H1 (cell line): Measurements from ENCODE around the gene RPL18. TPM values are rescaled to one million over a fixed set of nuclear protein-coding genes. Genes with fewer than 3 reads are reported as not detected.

ENCODE experiments used
- CTCF ChIA-PET: fragments of 300-600 bp; sonication (Branson Sonifier 250); formaldehyde crosslinking; loops from one replicate; lab custom pipeline; 2021; ENCODE audit not compliant: partially characterized antibody; lab: Charles Lee
- POLR2A ChIA-PET: fragments of 300-600 bp; sonication (Branson Sonifier 250); formaldehyde crosslinking; loops from one replicate; lab custom pipeline; 2021; ENCODE audit warnings: inconsistent platforms; ENCODE audit not compliant: partially characterized antibody; lab: Charles Lee
- DNase-seq, 2 experiments: peaks; one replicate each; pipeline versions ENCODE4 v3.0.0 to v3.0.0-alpha.2; 2010 to 2022; ENCODE audit warnings: low spot score in 2 of 2, low read depth in 1 of 2, mixed read lengths in 1 of 2
- FAIRE-seq: peaks from 2 replicates; lab custom pipeline; 2011; peaks lifted over from hg19 to GRCh38; lab: Jason Lieb, UNC
- H2AFZ ChIP-seq: 2 replicates; pipeline ENCODE4 v1.8.1; 2012; ENCODE audit warnings: low read length, inconsistent platforms
- H2AK5ac ChIP-seq: 2 replicates; pipeline ENCODE4 v1.6.1; 2013; ENCODE audit warnings: low read depth, low read length
- H2BK120ac ChIP-seq: replicated peaks from 2 replicates; pipeline ENCODE3; 2013; ENCODE audit warnings: low read depth, low read length, inconsistent platforms
- H2BK12ac ChIP-seq: 2 replicates; pipeline ENCODE4 v1.6.1; 2013; ENCODE audit warnings: low read depth, low read length
- H2BK15ac ChIP-seq: 2 replicates; pipeline ENCODE4 v1.6.1; 2013; ENCODE audit warnings: low read length
- H2BK20ac ChIP-seq: 2 replicates; pipeline ENCODE4 v1.6.1; 2013; ENCODE audit warnings: low read length
- H2BK5ac ChIP-seq: 2 replicates; pipeline ENCODE4 v1.6.1; 2013; ENCODE audit warnings: low read depth, low read length
- H3K14ac ChIP-seq: 2 replicates; pipeline ENCODE4 v1.6.1; 2013; ENCODE audit warnings: inconsistent platforms; ENCODE audit not compliant: insufficient read length
- H3K18ac ChIP-seq: 2 replicates; pipeline ENCODE4 v1.6.1; 2013; ENCODE audit warnings: low read length; ENCODE audit errors: extremely low read depth
- H3K23ac ChIP-seq: 2 replicates; pipeline ENCODE4 v1.6.1; 2013; ENCODE audit warnings: inconsistent platforms; ENCODE audit not compliant: insufficient read length
- H3K23me2 ChIP-seq: 2 replicates; pipeline ENCODE4 v1.6.1; 2013; ENCODE audit warnings: low read depth, low read length
- H3K27ac ChIP-seq: 2 replicates; pipeline ENCODE4 v1.6.1; 2011; ENCODE audit warnings: low read depth, low read length, inconsistent platforms
- H3K27me3 ChIP-seq, 4 experiments: replicated peaks in 1 of 4; 1 replicate in 1 of 4; 2 replicates in 3 of 4; pipeline versions ENCODE4 v1.6.1 to v1.8.1; 2011 to 2013; ENCODE audit warnings: low read length in 3 of 4, mild to moderate bottlenecking in 3 of 4, inconsistent platforms in 2 of 4, mixed read lengths in 2 of 4, moderate library complexity in 1 of 4; ENCODE audit not compliant: control insufficient read depth in 3 of 4, insufficient read depth in 3 of 4; ENCODE audit errors: extremely low read depth in 1 of 4
- H3K36me3 ChIP-seq, 4 experiments: 2 replicates each; pipeline versions ENCODE4 v1.6.1 to v1.8.1; 2011 to 2013; ENCODE audit warnings: mild to moderate bottlenecking in 4 of 4, low read length in 3 of 4, moderate library complexity in 2 of 4, control low read depth in 1 of 4, inconsistent platforms in 1 of 4; ENCODE audit not compliant: insufficient read depth in 4 of 4, control insufficient read depth in 2 of 4
- H3K4ac ChIP-seq: replicated peaks from 2 replicates; pipeline ENCODE3; 2013; ENCODE audit warnings: low read length, low read depth, mixed read lengths, inconsistent platforms; ENCODE audit not compliant: insufficient read length
- H3K4me1 ChIP-seq, 4 experiments: replicated peaks in 1 of 4; 1 replicate in 1 of 4; 2 replicates in 3 of 4; pipeline versions ENCODE4 v1.6.1 to v1.8.1; 2011 to 2013; ENCODE audit warnings: low read length in 3 of 4, inconsistent platforms in 2 of 4, mixed read lengths in 1 of 4; ENCODE audit not compliant: insufficient read depth in 4 of 4, control insufficient read depth in 3 of 4
- H3K4me2 ChIP-seq, 2 experiments: 2 replicates each; pipeline versions ENCODE4 v1.6.1 to v1.8.1; 2011 to 2013; ENCODE audit warnings: low read depth in 2 of 2, low read length in 2 of 2, control low read depth in 1 of 2, inconsistent platforms in 1 of 2, mild to moderate bottlenecking in 1 of 2; ENCODE audit not compliant: insufficient read depth in 1 of 2
- H3K4me3 ChIP-seq, 4 experiments: fragments of 200-600, 300-600 bp in 1 of 4; sonication (generic), shearing (Covaris generic), sonication (Bioruptor Twin) in 1 of 4; 2 replicates each; pipeline versions ENCODE4 v1.5.1 to v1.8.1; 2011 to 2016; ENCODE audit warnings: low read length in 4 of 4, low read depth in 3 of 4, control low read depth in 2 of 4, inconsistent platforms in 2 of 4, mild to moderate bottlenecking in 2 of 4, mixed read lengths in 1 of 4, moderate library complexity in 1 of 4; ENCODE audit not compliant: insufficient read depth in 2 of 4; ENCODE audit errors: extremely low read depth in 1 of 4
- H3K56ac ChIP-seq: replicated peaks from 2 replicates; pipeline ENCODE3; 2013; ENCODE audit warnings: low read depth, mild to moderate bottlenecking, mixed read lengths, low read length, inconsistent platforms; ENCODE audit not compliant: insufficient read length
- H3K79me1 ChIP-seq: 2 replicates; pipeline ENCODE4 v1.6.1; 2013; ENCODE audit warnings: low read depth, low read length, control low read depth
- H3K79me2 ChIP-seq, 2 experiments: 2 replicates each; pipeline versions ENCODE4 v1.6.1 to v1.8.1; 2012 to 2013; ENCODE audit warnings: low read length in 2 of 2, mild to moderate bottlenecking in 2 of 2, inconsistent platforms in 1 of 2; ENCODE audit not compliant: insufficient read depth in 2 of 2, control insufficient read depth in 1 of 2
- H3K9ac ChIP-seq, 4 experiments: replicated peaks in 1 of 4; 1 replicate in 1 of 4; 2 replicates in 3 of 4; pipeline versions ENCODE4 v1.6.1 to v1.8.1; 2011 to 2013; ENCODE audit warnings: low read depth in 3 of 4, low read length in 3 of 4, control low read depth in 2 of 4, mild to moderate bottlenecking in 2 of 4, moderate library complexity in 2 of 4, inconsistent platforms in 1 of 4; ENCODE audit errors: extremely low read depth in 1 of 4
- H3K9me3 ChIP-seq, 2 experiments: 2 replicates each; pipeline versions ENCODE4 v1.6.1 to v1.8.1; 2012 to 2013; ENCODE audit warnings: mild to moderate bottlenecking in 2 of 2, moderate library complexity in 2 of 2, control low read depth in 1 of 2, inconsistent platforms in 1 of 2, low read depth in 1 of 2, low read length in 1 of 2, mixed read lengths in 1 of 2; ENCODE audit not compliant: insufficient read depth in 2 of 2
- H4K20me1 ChIP-seq, 2 experiments: replicated peaks in 1 of 2; 2 replicates each; pipeline versions ENCODE3 to v1.8.1; 2011 to 2013; ENCODE audit warnings: inconsistent platforms in 2 of 2, low read length in 2 of 2, mild to moderate bottlenecking in 1 of 2; ENCODE audit not compliant: insufficient read depth in 2 of 2, control insufficient read depth in 1 of 2
- H4K5ac ChIP-seq: 2 replicates; pipeline ENCODE4 v1.6.1; 2013; ENCODE audit warnings: low read length, low read depth, mixed read lengths, inconsistent platforms; ENCODE audit not compliant: insufficient read length
- H4K8ac ChIP-seq: 2 replicates; pipeline ENCODE4 v1.8.0; 2013; ENCODE audit warnings: mild to moderate bottlenecking, moderate library complexity, low read length, inconsistent platforms; ENCODE audit not compliant: insufficient read depth; ENCODE audit errors: extremely low read depth
- H4K91ac ChIP-seq: replicated peaks from 2 replicates; pipeline ENCODE3; 2013; ENCODE audit warnings: low read length, mixed read lengths, inconsistent platforms; ENCODE audit not compliant: insufficient read length
- ATF3 ChIP-seq: IDR thresholded peaks from 2 replicates; pipeline ENCODE4 v1.6.1; 2011; ENCODE audit warnings: low read depth, mild to moderate bottlenecking, low read length; ENCODE audit not compliant: insufficient read depth
- CTBP2 ChIP-seq: IDR thresholded peaks from 2 replicates; pipeline ENCODE4 v1.7.0; 2011; ENCODE audit warnings: borderline replicate concordance, mild to moderate bottlenecking, moderate library complexity, mixed read lengths, low read length; ENCODE audit not compliant: insufficient read depth, insufficient read length
- GTF2F1 ChIP-seq: IDR thresholded peaks from 2 replicates; pipeline ENCODE4 v1.6.1; 2012; ENCODE audit warnings: low read depth, low read length, improper control_type of control experiment, borderline replicate concordance
- JUN ChIP-seq: IDR thresholded peaks from 2 replicates; pipeline ENCODE4 v1.6.1; 2011; ENCODE audit warnings: low read depth, mild to moderate bottlenecking, improper control_type of control experiment, low read length
- JUND ChIP-seq: IDR thresholded peaks from 2 replicates; pipeline ENCODE4 v1.6.1; 2011; ENCODE audit warnings: mild to moderate bottlenecking, improper control_type of control experiment, low read length
- MAX ChIP-seq: IDR thresholded peaks from 2 replicates; pipeline ENCODE4 v1.6.1; 2012; ENCODE audit warnings: inconsistent platforms
- RXRA ChIP-seq: IDR thresholded peaks from 2 replicates; pipeline ENCODE4 v1.6.1; 2011; ENCODE audit warnings: low read depth, mild to moderate bottlenecking, low read length, moderate library complexity; ENCODE audit not compliant: insufficient read depth
- SRF ChIP-seq: IDR thresholded peaks from 2 replicates; pipeline ENCODE4 v1.6.1; 2011; ENCODE audit warnings: mild to moderate bottlenecking, low read depth, low read length, moderate library complexity
- TCF12 ChIP-seq: IDR thresholded peaks from 2 replicates; pipeline ENCODE4 v1.6.1; 2011; ENCODE audit warnings: low read depth, mild to moderate bottlenecking, low read length
- WGBS, 2 experiments: shearing (Covaris generic) in 1 of 2; methylation state at CpG; one replicate each; pipeline versions ENCODE4 v1.1.6 to v1.1.7; 2013 to 2015; ENCODE audit warnings: low lambda C conversion rate in 2 of 2, mixed read lengths in 2 of 2, inconsistent platforms in 1 of 2, low coverage in 1 of 2, missing lambda C conversion rate in 1 of 2; ENCODE audit not compliant: insufficient replicate concordance in 2 of 2, insufficient coverage in 1 of 2, insufficient read length in 1 of 2; ENCODE audit errors: extremely low coverage in 1 of 2, missing lambda C conversion rate in 1 of 2; 5-methylcytosine and 5-hydroxymethylcytosine counted together
- polyA plus RNA-seq, 7 experiments: library from polyadenylated mRNA; depleted of rRNA in 3 of 7; stranded (reverse) in 5 of 7; unstranded in 2 of 7; fragments of >200 nt in 5 of 7; fragments of 200-250 nt in 2 of 7; gene quantifications; 1 replicate in 5 of 7; 2 replicates in 1 of 7; 4 replicates in 1 of 7; pipeline versions ENCODE4 v1.2.1 to v1.2.3, GENCODE V29; 2011 to 2013; ENCODE audit warnings: missing spikeins in 2 of 7, mixed read lengths in 2 of 7
- total RNA-seq: library from RNA; stranded (reverse); fragmentation: NEBNext Ultra II Directional; extraction: Animal tissue kit (Norgen Biotek cat#: 25700); gene quantifications from 2 replicates; pipeline ENCODE4 v1.2.1, GENCODE V29; 2021

RPL18 gene
- total and polyA plus RNA-seq, 2 of the 8 experiments (the other 6 are each of a cell fraction or from before 2014, with no cell fraction given), result 1,669 to 2,789 TPM

- Histone ChIP-seq H3K18ac (peak overlapping the region; percentile 91), H4K20me1 (peaks cover 0 to 4% of the 10 kb centered on the region in 2 experiments), H2BK120ac (no peak overlapping the region), H4K5ac (no peak overlapping the region), H3K4ac (no peak overlapping the region), H2AK5ac (no peak overlapping the region), H3K27ac (no peak overlapping the region), H2BK20ac (0 out of 2 replicates have a peak overlapping the region, but pooled peaks have one; percentile 61), H2AFZ (no peak overlapping the region), H4K91ac (peak overlapping the region; percentile 11), H3K4me2 (peak overlapping the region; percentile 59 to 94), H2BK15ac (no peak overlapping the region), H3K4me1 (peaks cover 9 to 33% (median 28%) of the 10 kb centered on the region in 4 experiments), H3K4me3 (peak overlapping the region; percentile 22 to 74 (median 47); a peak in 6 of 8 replicates), H3K23ac (no peak overlapping the region), H3K27me3 (peaks cover 0 to 2% (median 0%) of the 10 kb centered on the region in 4 experiments; a peak in 2 of 7 replicates), H3K14ac (no peak overlapping the region), H3K79me1 (no peaks in the 10 kb centered on the region), H2BK5ac (peak overlapping the region; percentile 5; the same call in 1 of the 2 replicates), H3K36me3 (no peaks in the 10 kb centered on the region), H3K23me2 (peaks cover 30% of the 10 kb centered on the region), H2BK12ac (no peak overlapping the region), H4K8ac (no peak overlapping the region), H3K9ac (peak overlapping the region in 1 of 4 experiments; percentile 17; a peak in 1 of 7 replicates), H3K79me2 (no peaks in the 10 kb centered on the region), H3K9me3 (no peaks in the 10 kb centered on the region), H3K56ac (no peak overlapping the region)
- WGBS, 2 experiments, result 20% methylated on average over 21 of the region's 37 CpGs; no CpG with 5 or more reads in 1 of the 2 experiments
- FAIRE-seq (peak; percentile 66), DNase-seq (peak; percentile 90 to 97)
- ChIA-PET POLR2A (interaction anchor here (0.6 to 30.9 kb wide), 5 partner anchors 11 to 324 kb away, joined by 3 to 788 read pairs (median 3); partner anchors contain the start of genes CA11, FAM83E, NUCB1 and RPL18), CTCF (interaction anchor here (0.6 to 1.5 kb wide), 3 partner anchors 11 to 100 kb away, joined by 3 to 4 read pairs (median 3); no protein-coding TSS in a partner anchor)
- TF ChIP-seq JUND (no peak), SRF (no peak), ATF3 (no peak), GTF2F1 (no peak), TCF12 (0 out of 2 replicates have a peak, but pooled peaks have one; percentile 47), MAX (peak; percentile 87), RXRA (0 out of 2 replicates have a peak, but pooled peaks have one; percentile 11), CTBP2 (no peak), JUN (no peak)
Observed at GRCh38 chr19:48634424-48635262, 15.7 kb upstream of the RPL18 start.
